ENCODE measurements around the gene RGS3. TPM values are rescaled to one million over a fixed set of nuclear protein-coding genes. Genes with fewer than 3 reads are reported as not detected.

RGS3 gene
- total and polyA plus RNA-seq, 2 of the 13 experiments (the other 11 are each of a cell fraction or from before 2014, with no cell fraction given), result 17.1 to 28.8 TPM

- TF ChIP-seq SALL1 (CRISPR knock-in tag; IDR thresholded peaks at IDR 0.05), result 0 out of 2 replicates have a peak, but pooled peaks have one; percentile 25
- no peak for TF ChIP-seq ZSCAN25 (CRISPR knock-in tag; IDR thresholded peaks at IDR 0.05)
- TF ChIP-seq FOXK2 (IDR thresholded peaks at IDR 0.05), result no peak
- TF ChIP-seq CSRNP2 (CRISPR knock-in tag; conservative IDR thresholded peaks at IDR 0.05; ENCODE audit: low read depth), result no peak
- no peak for TF ChIP-seq ZNF720 (CRISPR knock-in tag; IDR thresholded peaks at IDR 0.05)
- peak; percentile 29; the same call in 1 of the 2 replicates for TF ChIP-seq PATZ1 (CRISPR knock-in tag; IDR thresholded peaks at IDR 0.05)
- no peak for TF ChIP-seq ZNF792 (CRISPR knock-in tag; IDR thresholded peaks at IDR 0.05)
- TF ChIP-seq ZBTB14 (CRISPR knock-in tag; IDR thresholded peaks at IDR 0.05), result no peak
- TF ChIP-seq HDAC2 (CRISPR knock-in tag; IDR thresholded peaks at IDR 0.05), result peak; percentile 42; the same call in 1 of the 2 replicates
- TF ChIP-seq PPARG (CRISPR knock-in tag; conservative IDR thresholded peaks at IDR 0.05), result 0 out of 2 replicates have a peak, but pooled peaks have one; percentile 26
- TF ChIP-seq ZFP1 (CRISPR knock-in tag; IDR thresholded peaks at IDR 0.05), result no peak
- no peak for TF ChIP-seq ZKSCAN1 (IDR thresholded peaks at IDR 0.05; ENCODE audit: low read length)
- TF ChIP-seq ZMYM3 (CRISPR knock-in tag; IDR thresholded peaks at IDR 0.05), result no peak
- 0 out of 2 replicates have a peak, but pooled peaks have one; percentile 34 for TF ChIP-seq ZBTB34 (CRISPR knock-in tag; IDR thresholded peaks at IDR 0.05)
- no peak for TF ChIP-seq HNF4G (IDR thresholded peaks at IDR 0.05; ENCODE audit: borderline replicate concordance, low read depth, low read length)
- no peak for TF ChIP-seq HNF4G (CRISPR knock-in tag; IDR thresholded peaks at IDR 0.05; ENCODE audit: borderline replicate concordance, low read depth)
- 0 out of 2 replicates have a peak, but pooled peaks have one; percentile 40 for TF ChIP-seq TARDBP (CRISPR knock-in tag; IDR thresholded peaks at IDR 0.05)
- no peak for TF ChIP-seq ZNF773 (CRISPR knock-in tag; IDR thresholded peaks at IDR 0.05; ENCODE audit: borderline replicate concordance)
- TF ChIP-seq MAFF (IDR thresholded peaks at IDR 0.05; ENCODE audit: low read depth, low read length), result peak; percentile 56
- no peak for TF ChIP-seq ZNF263 (CRISPR knock-in tag; IDR thresholded peaks at IDR 0.05)
- TF ChIP-seq SYNCRIP (IDR thresholded peaks at IDR 0.05; ENCODE audit: insufficient read depth, low read depth, low read length), result no peak
- 0 out of 4 replicates have a peak, but pooled peaks of 1 of the 2 experiments have one; percentile 29 for TF ChIP-seq POLR2A (IDR thresholded peaks at IDR 0.05; ENCODE audit: insufficient read depth in 1 of 2, low read depth in 2 of 2, low read length in 2 of 2)
- peak; percentile 29 to 67; a peak in 2 of 4 replicates for TF ChIP-seq EP300 (IDR thresholded peaks at IDR 0.05; ENCODE audit: low read depth in 2 of 2, low read length in 2 of 2)
- 0 out of 2 replicates have a peak, but pooled peaks have one; percentile 26 for TF ChIP-seq EP300 (CRISPR knock-in tag; IDR thresholded peaks at IDR 0.05; ENCODE audit: borderline replicate concordance)
- no peak for TF ChIP-seq FOSL1 (CRISPR knock-in tag; IDR thresholded peaks at IDR 0.05; ENCODE audit: borderline replicate concordance)
- no peak for TF ChIP-seq ZKSCAN5 (CRISPR knock-in tag; IDR thresholded peaks at IDR 0.05)
Observed at GRCh38 chr9:113454914-113455761, 8.4 kb upstream of the RGS3 start (continued).
